GM12872 (cell line): ENCODE measurements around the gene GRHPR.

ENCODE experiments used
- CTCF ChIP-seq: IDR thresholded peaks from 3 replicates; pipeline ENCODE4 v1.5.1; 2011; ENCODE audit warnings: low read depth, mild to moderate bottlenecking, low read length, moderate library complexity; ENCODE audit not compliant: insufficient read depth

The GRHPR gene

GRCh38 chr9:37471942-37472684, 49.6 kb downstream of the GRHPR start:
- no peak for TF ChIP-seq CTCF

GRCh38 chr9:37474438-37474837, 51.9 kb downstream of the GRHPR start:
- no peak for TF ChIP-seq CTCF

- no peak for TF ChIP-seq CTCF
These were observed 54.4 kb downstream of the GRHPR start for GRCh38 chr9:37476930-37477329.

- 0 out of 3 replicates have a peak, but pooled peaks have one; percentile 3 for TF ChIP-seq CTCF
These were observed 58.3 kb downstream of the GRHPR start for GRCh38 chr9:37480759-37481158.

- no peak for TF ChIP-seq CTCF
These were observed 63.1 kb downstream of the GRHPR start, which contains the start of gene POLR1E for GRCh38 chr9:37485389-37486255. Gene POLR1E (plus strand): TSS chr9:37485948. CDS start chr9:37486048, 100 bp downstream.

- TF ChIP-seq CTCF: no peak
These were observed 63.7 kb downstream of the GRHPR start for GRCh38 chr9:37486256-37486615.
